OCI-LY7 (cell line): ENCODE data around the gene AKAP13.

Source experiments
- EZH2phosphoT487 ChIP-seq: fragments of 200-600 bp; sonication (generic); IDR thresholded peaks from 2 replicates; pipeline ENCODE4 v1.6.1; 2018; ENCODE audit warnings: low read depth, borderline replicate concordance, mild to moderate bottlenecking, mixed run types, antibody characterized with exemption, low read length, moderate library complexity, mixed read lengths
- TF ChIP-seq, protein P1 (sequence below): fragments of 200-600 bp; sonication (generic); conservative IDR thresholded peaks from 2 replicates; pipeline ENCODE4 v1.5.1; 2014; ENCODE audit warnings: mild to moderate bottlenecking, antibody characterized with exemption, low read length, moderate library complexity, mixed read lengths

DNA sequence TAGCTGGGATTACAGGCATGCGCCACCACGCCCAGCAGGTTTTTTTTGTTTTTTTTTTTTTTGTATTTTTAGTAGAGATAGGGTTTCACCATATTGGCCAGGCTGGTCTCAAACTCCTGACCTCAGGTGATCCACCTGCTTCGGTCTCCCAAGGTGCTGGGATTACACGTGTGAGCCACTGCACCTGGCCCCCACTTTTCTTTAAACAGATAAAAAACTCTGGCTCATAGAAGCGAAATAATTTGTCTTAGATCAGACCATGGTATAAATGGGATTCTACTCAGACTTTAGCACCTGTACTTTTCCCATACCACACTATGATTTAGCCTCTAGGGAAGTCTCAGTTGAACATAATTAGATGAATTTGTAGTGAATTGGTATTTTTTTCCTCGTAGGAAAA is 182.4 kb downstream of the AKAP13 start:
- TF ChIP-seq, protein P1, sequence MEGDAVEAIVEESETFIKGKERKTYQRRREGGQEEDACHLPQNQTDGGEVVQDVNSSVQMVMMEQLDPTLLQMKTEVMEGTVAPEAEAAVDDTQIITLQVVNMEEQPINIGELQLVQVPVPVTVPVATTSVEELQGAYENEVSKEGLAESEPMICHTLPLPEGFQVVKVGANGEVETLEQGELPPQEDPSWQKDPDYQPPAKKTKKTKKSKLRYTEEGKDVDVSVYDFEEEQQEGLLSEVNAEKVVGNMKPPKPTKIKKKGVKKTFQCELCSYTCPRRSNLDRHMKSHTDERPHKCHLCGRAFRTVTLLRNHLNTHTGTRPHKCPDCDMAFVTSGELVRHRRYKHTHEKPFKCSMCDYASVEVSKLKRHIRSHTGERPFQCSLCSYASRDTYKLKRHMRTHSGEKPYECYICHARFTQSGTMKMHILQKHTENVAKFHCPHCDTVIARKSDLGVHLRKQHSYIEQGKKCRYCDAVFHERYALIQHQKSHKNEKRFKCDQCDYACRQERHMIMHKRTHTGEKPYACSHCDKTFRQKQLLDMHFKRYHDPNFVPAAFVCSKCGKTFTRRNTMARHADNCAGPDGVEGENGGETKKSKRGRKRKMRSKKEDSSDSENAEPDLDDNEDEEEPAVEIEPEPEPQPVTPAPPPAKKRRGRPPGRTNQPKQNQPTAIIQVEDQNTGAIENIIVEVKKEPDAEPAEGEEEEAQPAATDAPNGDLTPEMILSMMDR = no peak
- no peak for TF ChIP-seq EZH2phosphoT487
